Thyroid gland (tissue), 4 donors: Measurements from ENCODE around the gene DENND1A.

Experiments
- POLR2A ChIP-seq, 2 donors: fragments of 450-650 bp; IDR thresholded peaks; one replicate each; pipeline ENCODE4 v1.6.1; 2017; ENCODE audit warnings: antibody characterized with exemption in 2 of 2, mild to moderate bottlenecking in 2 of 2, moderate library complexity in 1 of 2
- TF ChIP-seq, protein P1 (sequence below), 6 experiments: fragments of 200-600 bp in 3 of 6; fragments of 450-650 bp in 3 of 6; sonication (generic) in 3 of 6; IDR thresholded peaks; one replicate each; pipeline ENCODE4 v1.5.1; 2016 to 2019; ENCODE audit warnings: antibody characterized with exemption in 6 of 6, mild to moderate bottlenecking in 2 of 6, inconsistent platforms in 1 of 6, moderate library complexity in 1 of 6

DNA sequence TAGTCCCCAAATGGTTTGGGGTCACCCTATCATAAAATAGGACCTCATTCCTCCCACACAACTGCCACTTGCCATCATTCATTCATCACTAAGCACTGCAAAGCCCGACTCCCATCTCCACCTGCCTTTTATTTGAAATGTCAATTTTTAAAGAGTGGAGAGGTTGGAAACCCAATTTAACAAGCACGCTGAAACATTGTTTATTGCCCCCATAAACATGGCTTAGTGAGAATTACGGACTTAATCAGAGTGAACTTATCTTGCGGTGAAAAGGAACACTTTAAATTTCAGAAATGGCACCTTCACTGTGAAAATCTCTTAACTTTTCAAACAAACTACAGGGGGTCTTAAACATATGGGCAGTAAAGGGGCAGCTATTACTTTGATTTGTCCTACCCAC is 332.9 kb downstream of the DENND1A start:
- TF ChIP-seq POLR2A (IDR thresholded peaks at IDR 0.05): no peak
- TF ChIP-seq, protein P1, sequence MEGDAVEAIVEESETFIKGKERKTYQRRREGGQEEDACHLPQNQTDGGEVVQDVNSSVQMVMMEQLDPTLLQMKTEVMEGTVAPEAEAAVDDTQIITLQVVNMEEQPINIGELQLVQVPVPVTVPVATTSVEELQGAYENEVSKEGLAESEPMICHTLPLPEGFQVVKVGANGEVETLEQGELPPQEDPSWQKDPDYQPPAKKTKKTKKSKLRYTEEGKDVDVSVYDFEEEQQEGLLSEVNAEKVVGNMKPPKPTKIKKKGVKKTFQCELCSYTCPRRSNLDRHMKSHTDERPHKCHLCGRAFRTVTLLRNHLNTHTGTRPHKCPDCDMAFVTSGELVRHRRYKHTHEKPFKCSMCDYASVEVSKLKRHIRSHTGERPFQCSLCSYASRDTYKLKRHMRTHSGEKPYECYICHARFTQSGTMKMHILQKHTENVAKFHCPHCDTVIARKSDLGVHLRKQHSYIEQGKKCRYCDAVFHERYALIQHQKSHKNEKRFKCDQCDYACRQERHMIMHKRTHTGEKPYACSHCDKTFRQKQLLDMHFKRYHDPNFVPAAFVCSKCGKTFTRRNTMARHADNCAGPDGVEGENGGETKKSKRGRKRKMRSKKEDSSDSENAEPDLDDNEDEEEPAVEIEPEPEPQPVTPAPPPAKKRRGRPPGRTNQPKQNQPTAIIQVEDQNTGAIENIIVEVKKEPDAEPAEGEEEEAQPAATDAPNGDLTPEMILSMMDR (IDR thresholded peaks at IDR 0.05): no peak
